Measurements from ENCODE around the gene CCDC43.
"Not testable (repeated sequence)": the region's sequence is repeated elsewhere in the genome, so short reads cannot be mapped to it uniquely, and the experiment has no call there.

Gene CCDC43

GRCh38 chr17:44689477-44690217 is at the start of gene CCDC43:
CCDC43 (minus strand) TSS chr17:44689776; CDS start chr17:44689753, 23 bp downstream.
- DNase-seq (ENCODE audit: low spot score), result peak; percentile 91

GRCh38 chr17:44738214-44738906 is 48.8 kb upstream of the CCDC43 start:
- peak; percentile 36 for DNase-seq (ENCODE audit: low spot score)

GRCh38 chr17:44736551-44737240 is 47.1 kb upstream of the CCDC43 start:
- no peak for DNase-seq (ENCODE audit: low spot score)

- no peak for DNase-seq (ENCODE audit: low spot score)
These were observed 44.7 kb upstream of the CCDC43 start for GRCh38 chr17:44734272-44734671.

- no peak for DNase-seq (ENCODE audit: low spot score)
These were observed 44.2 kb upstream of the CCDC43 start for GRCh38 chr17:44733753-44734152.

GRCh38 chr17:44726121-44726520 is 36.5 kb upstream of the CCDC43 start:
- not testable (repeated sequence) for DNase-seq (ENCODE audit: low spot score)

GRCh38 chr17:44722254-44722653 is 32.7 kb upstream of the CCDC43 start:
- DNase-seq (ENCODE audit: low spot score), result no peak

- no peak for DNase-seq (ENCODE audit: low spot score)
These were observed 29.9 kb upstream of the CCDC43 start for GRCh38 chr17:44719444-44719843.

- DNase-seq (ENCODE audit: low spot score), result peak; percentile 81
These were observed 19.1 kb upstream of the CCDC43 start, which contains the start of gene DBF4B for GRCh38 chr17:44708401-44709263. DBF4B (plus strand) TSS chr17:44708665; CDS start chr17:44708821, 156 bp downstream.

- DNase-seq (ENCODE audit: low spot score), result no peak
These were observed 18.3 kb upstream of the CCDC43 start for GRCh38 chr17:44707755-44708400.

- DNase-seq (ENCODE audit: low spot score), result not testable (repeated sequence)
These were observed 10.7 kb upstream of the CCDC43 start for GRCh38 chr17:44700288-44700687.

- no peak for DNase-seq (ENCODE audit: low spot score)
These were observed 4.0 kb upstream of the CCDC43 start for GRCh38 chr17:44693609-44694008.

- not testable (repeated sequence) for DNase-seq (ENCODE audit: low spot score)
These were observed 1.2 kb upstream of the CCDC43 start for GRCh38 chr17:44690746-44691306.

GRCh38 chr17:44688675-44689476 is 700 bp downstream of the CCDC43 start:
- DNase-seq (ENCODE audit: low spot score), result no peak

- no peak for DNase-seq (ENCODE audit: low spot score)
These were observed 1.4 kb downstream of the CCDC43 start for GRCh38 chr17:44688200-44688599.

GRCh38 chr17:44687756-44688155 is 1.8 kb downstream of the CCDC43 start:
- no peak for DNase-seq (ENCODE audit: low spot score)

GRCh38 chr17:44683303-44683702 is 6.3 kb downstream of the CCDC43 start:
- DNase-seq (ENCODE audit: low spot score), result not testable (repeated sequence)

- DNase-seq (ENCODE audit: low spot score), result no peak
These were observed 12.4 kb downstream of the CCDC43 start for GRCh38 chr17:44677136-44677535.

GRCh38 chr17:44673893-44674292 is 15.7 kb downstream of the CCDC43 start:
- no peak for DNase-seq (ENCODE audit: low spot score)

GRCh38 chr17:44672479-44673093 is 17.0 kb downstream of the CCDC43 start:
- peak; percentile 20 for DNase-seq (ENCODE audit: low spot score)
